Gastroesophageal sphincter (tissue), 4 donors: ENCODE results near the gene CFHR3. TPM values are rescaled to one million over a fixed set of nuclear protein-coding genes. Genes with fewer than 3 reads are reported as not detected.

ENCODE experiments used
- ATAC-seq: fragments of 150-250 bp; one replicate; pipeline ENCODE4 v1.9.1; 2016; ENCODE audit warnings: mild to moderate bottlenecking, moderate library complexity
- H3K27ac ChIP-seq, 4 donors: fragments of 200-600 bp; sonication (generic) in 3 of 4; 1 replicate in 3 of 4; 2 replicates in 1 of 4; pipeline ENCODE4 v1.5.1; 2016 to 2019
- H3K27me3 ChIP-seq: fragments of 200-600 bp; sonication (generic); one replicate; pipeline ENCODE4 v1.5.1; 2019
- H3K36me3 ChIP-seq, 2 donors: fragments of 200-600 bp; sonication (generic); one replicate each; pipeline ENCODE4 v1.5.1; 2019; ENCODE audit warnings: control low read depth in 1 of 2
- H3K4me1 ChIP-seq, 3 donors: fragments of 200-600 bp; sonication (generic); 1 replicate in 2 of 3; 2 replicates in 1 of 3; pipeline ENCODE4 v1.5.1; 2016 to 2019; ENCODE audit warnings: control low read depth in 2 of 3
- H3K4me3 ChIP-seq, 2 donors: fragments of 200-600 bp; sonication (generic); one replicate each; pipeline ENCODE4 v1.5.1; 2019; ENCODE audit warnings: mild to moderate bottlenecking in 1 of 2, moderate library complexity in 1 of 2
- H3K9me3 ChIP-seq, 3 donors: fragments of 200-600 bp; sonication (generic); one replicate each; pipeline ENCODE4 v1.5.1; 2017 to 2019; ENCODE audit warnings: control low read depth in 2 of 3
- EP300 ChIP-seq: sonication (generic); formaldehyde crosslinking; IDR thresholded peaks from one replicate; pipeline ENCODE4 v1.6.1; 2017; ENCODE audit warnings: antibody characterized with exemption, mild to moderate bottlenecking
- POLR2A ChIP-seq, 2 donors: fragments of 450-650 bp; IDR thresholded peaks; one replicate each; pipeline ENCODE4 v1.6.1; 2017; ENCODE audit warnings: antibody characterized with exemption in 2 of 2, mild to moderate bottlenecking in 2 of 2, moderate library complexity in 1 of 2
- POLR2AphosphoS5 ChIP-seq: sonication (generic); formaldehyde crosslinking; IDR thresholded peaks from one replicate; pipeline ENCODE4 v1.6.1; 2017; ENCODE audit warnings: antibody characterized with exemption
- WGBS, 2 donors: methylation state at CpG; one replicate each; pipeline ENCODE4 v1.1.5; 2018; ENCODE audit warnings: low coverage in 1 of 2; 5-methylcytosine and 5-hydroxymethylcytosine counted together
- total RNA-seq, 4 donors: library from RNA; depleted of rRNA; stranded (reverse); fragments of >200 nt; gene quantifications; one replicate each; pipeline ENCODE4 v1.1.0, GENCODE V29; 2016
- TF ChIP-seq, protein P1 (sequence below), 4 experiments: fragments of 200-600 bp in 2 of 4; fragments of 450-650 bp in 2 of 4; sonication (generic) in 1 of 4; IDR thresholded peaks; one replicate each; pipeline ENCODE4 v1.5.1; 2017 to 2019; ENCODE audit warnings: antibody characterized with exemption in 4 of 4, mild to moderate bottlenecking in 2 of 4, moderate library complexity in 2 of 4

The CFHR3 gene
- total RNA-seq = under 1 TPM in 1 of 4 donors, not detected in 3; 0.25 TPM

DNA sequence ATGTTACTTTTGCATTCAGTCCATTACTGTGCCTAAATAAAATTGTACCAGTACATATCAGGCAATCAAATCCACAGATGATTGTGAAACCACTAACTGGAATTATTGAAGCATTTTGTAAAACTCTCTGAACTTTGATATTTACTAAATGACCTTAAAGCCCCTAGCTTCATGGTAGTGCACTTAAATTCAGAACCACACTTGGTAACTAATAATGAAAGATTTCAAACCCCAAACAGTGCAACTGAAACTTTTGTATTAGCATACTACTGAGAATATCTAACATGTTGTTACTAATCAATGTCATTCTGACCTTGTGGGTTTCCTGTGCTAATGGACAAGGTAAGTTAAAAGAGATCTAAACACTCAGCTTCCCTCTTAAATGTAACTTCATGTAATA lies at the start of gene CFHR3:
Gene CFHR3, plus strand, starts transcription at position 238 of the 400 bp plus-strand sequence. Its CDS starts 47 bp downstream, at position 285.
- H3K36me3 ChIP-seq = no peaks in the 10 kb centered on the region
- no peak within 1 kb of the TSS for H3K4me3 ChIP-seq
- no peak for ATAC-seq
- no peak within 1 kb of the TSS for H3K27ac ChIP-seq
- no peaks in the 10 kb centered on the region for H3K9me3 ChIP-seq
- TF ChIP-seq, protein P1, sequence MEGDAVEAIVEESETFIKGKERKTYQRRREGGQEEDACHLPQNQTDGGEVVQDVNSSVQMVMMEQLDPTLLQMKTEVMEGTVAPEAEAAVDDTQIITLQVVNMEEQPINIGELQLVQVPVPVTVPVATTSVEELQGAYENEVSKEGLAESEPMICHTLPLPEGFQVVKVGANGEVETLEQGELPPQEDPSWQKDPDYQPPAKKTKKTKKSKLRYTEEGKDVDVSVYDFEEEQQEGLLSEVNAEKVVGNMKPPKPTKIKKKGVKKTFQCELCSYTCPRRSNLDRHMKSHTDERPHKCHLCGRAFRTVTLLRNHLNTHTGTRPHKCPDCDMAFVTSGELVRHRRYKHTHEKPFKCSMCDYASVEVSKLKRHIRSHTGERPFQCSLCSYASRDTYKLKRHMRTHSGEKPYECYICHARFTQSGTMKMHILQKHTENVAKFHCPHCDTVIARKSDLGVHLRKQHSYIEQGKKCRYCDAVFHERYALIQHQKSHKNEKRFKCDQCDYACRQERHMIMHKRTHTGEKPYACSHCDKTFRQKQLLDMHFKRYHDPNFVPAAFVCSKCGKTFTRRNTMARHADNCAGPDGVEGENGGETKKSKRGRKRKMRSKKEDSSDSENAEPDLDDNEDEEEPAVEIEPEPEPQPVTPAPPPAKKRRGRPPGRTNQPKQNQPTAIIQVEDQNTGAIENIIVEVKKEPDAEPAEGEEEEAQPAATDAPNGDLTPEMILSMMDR (IDR thresholded peaks at IDR 0.05) = no peak
- TF ChIP-seq POLR2A (IDR thresholded peaks at IDR 0.05) (no peak), POLR2AphosphoS5 (no peak), EP300 (no peak)
- H3K27me3 ChIP-seq = no peaks in the 10 kb centered on the region
- H3K4me1 ChIP-seq = no peaks in the 10 kb centered on the region

GRCh38 chr1:196732526-196732925 lies 42.1 kb upstream of the CFHR3 start:
- no peaks in the 10 kb centered on the region for H3K9me3 ChIP-seq
- TF ChIP-seq, protein P1 (IDR thresholded peaks at IDR 0.05) = no peak
- TF ChIP-seq POLR2A (IDR thresholded peaks at IDR 0.05) (no peak), EP300 (no peak), POLR2AphosphoS5 (no peak)
- H3K27ac ChIP-seq = no peak overlapping the region
- no peaks in the 10 kb centered on the region for H3K4me1 ChIP-seq
- H3K27me3 ChIP-seq = no peaks in the 10 kb centered on the region
- H3K36me3 ChIP-seq = no peaks in the 10 kb centered on the region
- ATAC-seq = no peak
- 83 to 90% methylated on average over 2 of the region's 2 CpGs for WGBS, 2 donors
- no peak overlapping the region for H3K4me3 ChIP-seq

DNA sequence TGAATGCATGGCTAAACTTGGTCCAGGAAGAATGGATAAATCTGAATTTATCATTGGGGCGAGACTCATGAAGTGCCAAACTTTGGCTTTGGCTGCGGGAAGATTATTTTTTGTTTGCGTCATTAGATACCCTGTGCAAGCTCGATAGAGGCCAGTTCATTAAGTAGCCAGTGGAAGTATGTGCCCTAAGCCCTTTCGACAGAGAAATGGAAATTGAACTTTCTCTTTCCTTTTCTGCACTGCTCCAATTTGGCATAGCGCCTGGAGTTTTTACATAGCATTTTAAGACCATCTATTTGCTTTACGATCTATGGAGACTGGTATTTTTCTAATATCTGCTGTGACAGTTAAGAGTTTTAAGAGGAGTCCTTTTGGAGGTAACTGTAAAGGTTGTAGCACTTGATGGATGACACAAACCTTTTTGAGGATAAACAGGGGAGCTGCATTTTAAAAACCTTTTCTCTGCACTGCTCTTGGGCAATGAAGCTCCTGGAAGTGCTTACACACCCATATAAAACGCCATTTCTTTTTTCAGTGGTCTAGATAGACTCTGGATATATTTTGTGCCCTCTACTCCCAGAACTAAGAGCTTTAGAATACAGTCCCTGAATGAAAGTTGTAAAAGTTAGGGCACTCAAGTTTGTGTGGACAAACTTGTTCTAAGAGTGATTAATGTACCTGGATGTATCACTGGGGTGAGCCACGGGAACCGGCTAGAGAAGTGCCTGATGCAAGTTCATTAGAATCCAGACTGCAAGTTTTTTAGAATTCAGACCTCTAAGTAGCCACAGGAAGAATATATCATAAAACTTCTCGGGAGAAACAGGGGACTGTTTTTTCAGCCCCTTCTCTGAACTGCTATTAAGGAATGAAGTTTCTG lies 41.3 kb upstream of the CFHR3 start:
- H3K4me3 ChIP-seq = no peak overlapping the region
- whole genome bisulfite sequencing, 2 donors = 54 to 56% methylated on average over 9 to 11 of the region's 11 CpGs

GRCh38 chr1:196734006-196734405 lies 40.6 kb upstream of the CFHR3 start:
- TF ChIP-seq POLR2AphosphoS5 = no peak
- TF ChIP-seq POLR2A (IDR thresholded peaks at IDR 0.05) = no peak
- TF ChIP-seq, protein P1 (IDR thresholded peaks at IDR 0.05) = no peak
- no peak for TF ChIP-seq EP300
- ATAC-seq = no peak
- Histone ChIP-seq H3K9me3 (no peaks in the 10 kb centered on the region), H3K4me1 (no peaks in the 10 kb centered on the region), H3K36me3 (peaks cover 0 to 10% of the 10 kb centered on the region in 2 donors), H3K27me3 (no peaks in the 10 kb centered on the region), H3K4me3 (no peak overlapping the region), H3K27ac (no peak overlapping the region)

More for the DNA sequence above, 41.3 kb upstream of the CFHR3 start:
- Histone ChIP-seq H3K9me3 (no peaks in the 10 kb centered on the region), H3K4me1 (no peaks in the 10 kb centered on the region), H3K27me3 (no peaks in the 10 kb centered on the region), H3K36me3 (peaks cover 0 to 4% of the 10 kb centered on the region in 2 donors), H3K27ac (no peak overlapping the region)
- ATAC-seq = no peak
- TF ChIP-seq, protein P1 (IDR thresholded peaks at IDR 0.05) = no peak
- TF ChIP-seq POLR2A (IDR thresholded peaks at IDR 0.05) = no peak
- no peak for TF ChIP-seq POLR2AphosphoS5
- no peak for TF ChIP-seq EP300

GRCh38 chr1:196734460-196734859 lies 40.2 kb upstream of the CFHR3 start:
- no peak overlapping the region for H3K27ac ChIP-seq
- H3K9me3 ChIP-seq = no peaks in the 10 kb centered on the region
- peaks cover 0 to 15% of the 10 kb centered on the region in 2 donors for H3K36me3 ChIP-seq
- no peaks in the 10 kb centered on the region for H3K27me3 ChIP-seq
- H3K4me3 ChIP-seq = no peak overlapping the region
- 53 to 71% methylated on average over 2 of the region's 2 CpGs for WGBS, 2 donors
- TF ChIP-seq POLR2AphosphoS5 (no peak), EP300 (no peak), POLR2A (IDR thresholded peaks at IDR 0.05) (no peak)
- TF ChIP-seq, protein P1 (IDR thresholded peaks at IDR 0.05) = no peak
- H3K4me1 ChIP-seq = no peaks in the 10 kb centered on the region
- ATAC-seq = no peak
